ENCODE measurements around the gene RBM28. TPM values are rescaled to one million over a fixed set of nuclear protein-coding genes. Genes with fewer than 3 reads are reported as not detected.

The RBM28 gene
- polyA plus RNA-seq, 1 donor (not counting 4 experiments of a cell fraction or from before 2014, with no cell fraction given) = 36.4 TPM

GRCh38 chr7:128253701-128254100 is 90.0 kb downstream of the RBM28 start:
- no peaks in the 10 kb centered on the region for H4K20me1 ChIP-seq (ENCODE audit: control insufficient read depth, extremely low read depth, insufficient read depth, low read length)
- H3K79me2 ChIP-seq (ENCODE audit: control insufficient read depth, insufficient read depth, low read length) = no peaks in the 10 kb centered on the region
- H3K27ac ChIP-seq (ENCODE audit: control insufficient read depth, insufficient read depth, low read length) = no peak overlapping the region
- TF ChIP-seq CTCF (optimal IDR thresholded peaks at IDR 0.05 in 1 of 3, IDR thresholded peaks at IDR 0.05 in 1 of 3, conservative IDR thresholded peaks at IDR 0.05 in 1 of 3; ENCODE audit: extremely low read depth in 1 of 3, insufficient read depth in 2 of 3, low read length in 3 of 3) (no peak), EZH2 (IDR thresholded peaks at IDR 0.05; ENCODE audit: low read length) (no peak)
- no peak for DNase-seq (ENCODE audit: low read depth, low spot score)
- H3K9ac ChIP-seq (ENCODE audit: control insufficient read depth, extremely low read depth, insufficient read depth, low read length) = no peak overlapping the region
- H2AFZ ChIP-seq (ENCODE audit: control insufficient read depth, low read length) = no peak overlapping the region
- FAIRE-seq = no peak
- H3K4me3 ChIP-seq (ENCODE audit: control insufficient read depth in 2 of 3, extremely low read depth in 1 of 3, insufficient read depth in 2 of 3, low read depth in 1 of 3, low read length in 3 of 3) = no peak overlapping the region
- H3K27me3 ChIP-seq (ENCODE audit: control insufficient read depth, extremely low read depth, insufficient read depth, low read length) = no peaks in the 10 kb centered on the region
- no peaks in the 10 kb centered on the region for H3K36me3 ChIP-seq (ENCODE audit: control insufficient read depth in 2 of 2, extremely low read depth in 1 of 2, insufficient read depth in 2 of 2, low read length in 2 of 2)
- dilution Hi-C loops (cut with MboI; ENCODE audit: extremely low pct_ligation_motif_present, low sequenced_read_pairs) = no loop called here
- H3K4me2 ChIP-seq (ENCODE audit: control insufficient read depth, extremely low read depth, insufficient read depth, low read depth, low read length) = no peak overlapping the region
- no peaks in the 10 kb centered on the region for H3K9me3 ChIP-seq (ENCODE audit: control insufficient read depth, low read depth, low read length)
- H3K9me1 ChIP-seq (ENCODE audit: control insufficient read depth, extremely low read depth, insufficient read depth, low read length) = no peaks in the 10 kb centered on the region
- peaks cover 10% of the 10 kb centered on the region for H3K4me1 ChIP-seq (ENCODE audit: control insufficient read depth, extremely low read depth, insufficient read depth, low read length)

DNA sequence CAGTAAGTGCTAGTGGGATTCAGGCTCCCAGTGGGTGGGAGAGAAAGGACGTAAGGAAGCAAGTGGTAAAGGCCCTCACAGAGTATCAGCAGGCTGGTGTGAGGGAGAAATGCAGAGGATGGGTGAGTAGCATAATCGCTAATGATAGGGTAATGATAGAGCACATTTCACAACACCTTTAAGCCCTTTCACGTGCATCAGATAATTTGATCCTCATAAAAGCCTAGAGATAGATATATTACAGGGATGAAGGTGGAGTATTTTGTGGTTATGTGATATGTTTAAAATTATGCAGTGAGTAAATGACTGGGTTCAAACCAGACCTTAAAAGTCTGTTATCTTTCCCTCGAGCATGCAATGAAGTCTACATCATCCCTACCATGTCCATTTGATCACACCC is 92.4 kb downstream of the RBM28 start:
- no peak for TF ChIP-seq EZH2 (IDR thresholded peaks at IDR 0.05; ENCODE audit: low read length)
- no peak for TF ChIP-seq CTCF (optimal IDR thresholded peaks at IDR 0.05 in 1 of 3, IDR thresholded peaks at IDR 0.05 in 1 of 3, conservative IDR thresholded peaks at IDR 0.05 in 1 of 3; ENCODE audit: extremely low read depth in 1 of 3, insufficient read depth in 2 of 3, low read length in 3 of 3)
- Histone ChIP-seq H3K4me1 (ENCODE audit: control insufficient read depth, extremely low read depth, insufficient read depth, low read length) (no peaks in the 10 kb centered on the region), H3K79me2 (ENCODE audit: control insufficient read depth, insufficient read depth, low read length) (no peaks in the 10 kb centered on the region), H4K20me1 (ENCODE audit: control insufficient read depth, extremely low read depth, insufficient read depth, low read length) (no peaks in the 10 kb centered on the region), H3K9me1 (ENCODE audit: control insufficient read depth, extremely low read depth, insufficient read depth, low read length) (no peaks in the 10 kb centered on the region), H3K9ac (ENCODE audit: control insufficient read depth, extremely low read depth, insufficient read depth, low read length) (no peak overlapping the region), H3K9me3 (ENCODE audit: control insufficient read depth, low read depth, low read length) (no peaks in the 10 kb centered on the region), H3K27me3 (ENCODE audit: control insufficient read depth, extremely low read depth, insufficient read depth, low read length) (no peaks in the 10 kb centered on the region), H3K27ac (ENCODE audit: control insufficient read depth, insufficient read depth, low read length) (no peak overlapping the region), H3K36me3 (ENCODE audit: control insufficient read depth in 2 of 2, extremely low read depth in 1 of 2, insufficient read depth in 2 of 2, low read length in 2 of 2) (no peaks in the 10 kb centered on the region), H2AFZ (ENCODE audit: control insufficient read depth, low read length) (no peak overlapping the region), H3K4me3 (ENCODE audit: control insufficient read depth in 2 of 3, extremely low read depth in 1 of 3, insufficient read depth in 2 of 3, low read depth in 1 of 3, low read length in 3 of 3) (no peak overlapping the region), H3K4me2 (ENCODE audit: control insufficient read depth, extremely low read depth, insufficient read depth, low read depth, low read length) (no peak overlapping the region)
- no peak for FAIRE-seq
- no peak for DNase-seq (ENCODE audit: low read depth, low spot score)
- dilution Hi-C loops (cut with MboI; ENCODE audit: extremely low pct_ligation_motif_present, low sequenced_read_pairs) = no loop called here

Small RNAs within 50 kb of the gene (small RNA-seq; reads per million reads assigned to genes)
- gene RNU7-27P (ENCODE audit: insufficient read length in 3 of 3, low read depth in 3 of 3, low replicate concordance in 1 of 3) = 0 to 1.3 (median 0) reads per million in 3 experiments

Other genes starting within 250 kb of the RBM28 start
- gene LEP, start 102.6 kb downstream of the RBM28 start, polyA plus RNA-seq = 0.10 to 0.50 TPM in 2 of 3 replicates, not detected in the other
- gene PRRT4, start 17.8 kb upstream of the RBM28 start, polyA plus RNA-seq = 0.12 to 0.23 TPM (median 0.12 TPM) in 3 replicates
- gene IMPDH1, start 66.1 kb upstream of the RBM28 start, polyA plus RNA-seq = 50.0 to 62.5 TPM (median 56.2 TPM) in 3 replicates
- gene HILPDA, start 112.0 kb upstream of the RBM28 start, polyA plus RNA-seq = 12.8 to 41.6 TPM (median 17.9 TPM) in 3 replicates
- gene METTL2B, start 132.8 kb upstream of the RBM28 start, polyA plus RNA-seq = 20.9 to 30.7 TPM (median 23.7 TPM) in 3 replicates

All from keratinocyte (primary cell).